Measurements from ENCODE around the gene ADPRHL1.

ADPRHL1 gene

GRCh38 chr13:113447596-113447995 lies 5.7 kb downstream of the ADPRHL1 start:
- H3K4me3 ChIP-seq (ENCODE audit: low read depth, low read length): no peak overlapping the region
- DNase-seq (ENCODE audit: low read depth): no peak
- in situ Hi-C loops (cut with HindIII; ENCODE audit: low sequenced_read_pairs): no loop called here
- no peak for TF ChIP-seq CTCF (IDR thresholded peaks at IDR 0.05; ENCODE audit: low read depth, low read length, missing control alignments)

DNA sequence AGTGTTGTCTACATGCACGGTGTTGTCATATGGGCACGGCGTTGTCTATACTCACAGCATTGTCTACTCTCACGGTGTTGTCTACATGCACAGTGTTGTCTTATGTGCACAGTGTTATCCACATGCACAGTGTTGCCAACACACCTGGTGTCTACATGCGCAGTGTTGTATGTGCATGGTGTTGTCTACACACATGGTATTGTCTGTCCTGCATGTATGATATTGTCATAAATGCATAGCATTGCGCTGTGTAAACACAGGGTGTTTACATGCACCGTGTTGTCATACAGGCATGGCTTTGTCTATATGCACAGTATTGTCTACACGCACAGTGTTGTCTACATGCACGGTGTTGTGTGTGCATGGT lies 6.8 kb downstream of the ADPRHL1 start:
- in situ Hi-C loops (cut with HindIII; ENCODE audit: low sequenced_read_pairs): no loop called here
- no peak for DNase-seq (ENCODE audit: low read depth)
- no peak overlapping the region for H3K4me3 ChIP-seq (ENCODE audit: low read depth, low read length)
- no peak for TF ChIP-seq CTCF (IDR thresholded peaks at IDR 0.05; ENCODE audit: low read depth, low read length, missing control alignments)

DNA sequence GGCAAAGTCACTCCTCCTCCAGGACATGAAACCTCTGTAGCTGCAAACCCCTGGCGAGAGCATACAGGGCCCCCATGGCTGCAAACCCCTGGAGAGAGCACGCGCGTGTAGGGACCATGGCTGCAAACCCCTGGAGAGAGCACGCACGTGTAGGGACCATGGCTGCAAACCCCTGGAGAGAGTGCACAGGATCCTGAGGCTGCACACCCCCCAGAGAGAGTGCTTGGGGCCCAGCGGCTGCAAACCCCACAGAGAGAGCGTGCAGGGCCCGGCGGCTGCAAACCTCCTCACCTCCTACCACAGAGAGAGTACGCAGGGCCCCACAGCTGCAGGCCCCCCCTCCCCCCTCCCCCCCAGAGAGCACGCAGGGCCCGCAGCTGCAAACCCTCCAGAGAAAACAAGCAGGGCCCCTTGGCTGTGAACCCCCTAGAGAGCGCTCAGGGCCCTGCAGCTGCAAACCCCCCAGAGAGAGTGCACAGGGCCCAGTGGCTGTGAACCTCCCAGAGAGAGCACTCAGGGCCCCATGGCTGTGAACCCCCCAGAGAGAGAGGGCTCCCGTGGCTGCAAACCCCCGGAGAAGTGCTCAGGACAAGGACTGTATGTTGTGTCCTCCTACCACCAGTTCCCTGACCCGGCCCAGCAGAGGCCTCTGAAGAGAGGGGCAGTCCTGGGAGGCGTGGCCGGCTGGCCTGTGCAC lies 7.3 kb downstream of the ADPRHL1 start:
- TF ChIP-seq CTCF (IDR thresholded peaks at IDR 0.05; ENCODE audit: low read depth, low read length, missing control alignments): no peak
- in situ Hi-C loops (cut with HindIII; ENCODE audit: low sequenced_read_pairs): no loop called here
- H3K4me3 ChIP-seq (ENCODE audit: low read depth, low read length): no peak overlapping the region
- DNase-seq (ENCODE audit: low read depth): no peak

- H3K4me3 ChIP-seq (ENCODE audit: low read depth, low read length): no peak overlapping the region
- TF ChIP-seq CTCF (IDR thresholded peaks at IDR 0.05; ENCODE audit: low read depth, low read length, missing control alignments): no peak
- in situ Hi-C loops (cut with HindIII; ENCODE audit: low sequenced_read_pairs): loop anchor here (5.0 kb wide), 1 partner anchor 43 kb away; no protein-coding TSS in a partner anchor
- DNase-seq (ENCODE audit: low read depth): no peak
Measured at GRCh38 chr13:113443991-113444390, 9.3 kb downstream of the ADPRHL1 start.

- in situ Hi-C loops (cut with HindIII; ENCODE audit: low sequenced_read_pairs): loop anchor here (5.0 kb wide), 1 partner anchor 44 kb away; no protein-coding TSS in a partner anchor
- no peak overlapping the region for H3K4me3 ChIP-seq (ENCODE audit: low read depth, low read length)
- TF ChIP-seq CTCF (IDR thresholded peaks at IDR 0.05; ENCODE audit: low read depth, low read length, missing control alignments): no peak
- no peak for DNase-seq (ENCODE audit: low read depth)
Measured at GRCh38 chr13:113442985-113443362, 10.3 kb downstream of the ADPRHL1 start.

GRCh38 chr13:113442354-113442984 lies 10.8 kb downstream of the ADPRHL1 start:
- in situ Hi-C loops (cut with HindIII; ENCODE audit: low sequenced_read_pairs): loop anchor here (5.0 kb wide), 1 partner anchor 45 kb away; no protein-coding TSS in a partner anchor
- no peak for DNase-seq (ENCODE audit: low read depth)
- no peak for TF ChIP-seq CTCF (IDR thresholded peaks at IDR 0.05; ENCODE audit: low read depth, low read length, missing control alignments)
- no peak overlapping the region for H3K4me3 ChIP-seq (ENCODE audit: low read depth, low read length)

Measured in astrocyte of the cerebellum (primary cell).